Measurements from ENCODE around the gene KANSL1L.
A peak's percentile ranks its signal among the peaks of the same experiment; 100 is the strongest.
"Not testable (repeated sequence)": the region's sequence is repeated elsewhere in the genome, so short reads cannot be mapped to it uniquely, and the experiment has no call there.

The KANSL1L gene

GRCh38 chr2:210171309-210172218 is at the start of gene KANSL1L:
KANSL1L (minus strand) TSS chr2:210171409; CDS start chr2:210154582, 16,827 bp downstream.
- peak; percentile 82 to 98 (median 96) for DNase-seq

GRCh38 chr2:210215120-210215519 is 43.9 kb upstream of the KANSL1L start:
- DNase-seq: no peak

- DNase-seq: no peak
Measured at GRCh38 chr2:210210185-210210584, 39.0 kb upstream of the KANSL1L start.

GRCh38 chr2:210207929-210208328 is 36.7 kb upstream of the KANSL1L start:
- no peak for DNase-seq

GRCh38 chr2:210203558-210203957 is 32.3 kb upstream of the KANSL1L start:
- DNase-seq: no peak

- no peak for DNase-seq
Measured at GRCh38 chr2:210203147-210203546, 31.9 kb upstream of the KANSL1L start.

- DNase-seq: no peak
Measured at GRCh38 chr2:210199854-210200253, 28.6 kb upstream of the KANSL1L start.

- no peak for DNase-seq
Measured at GRCh38 chr2:210199186-210199765, 28.1 kb upstream of the KANSL1L start.

- no peak for DNase-seq
Measured at GRCh38 chr2:210198326-210198725, 27.1 kb upstream of the KANSL1L start.

GRCh38 chr2:210197720-210198119 is 26.5 kb upstream of the KANSL1L start:
- DNase-seq: no peak

- peak in 1 of 14 donors; percentile 24 for DNase-seq
Measured at GRCh38 chr2:210195101-210195852, 24.1 kb upstream of the KANSL1L start.

GRCh38 chr2:210190345-210190744 is 19.1 kb upstream of the KANSL1L start:
- DNase-seq: no peak

- DNase-seq: no peak
Measured at GRCh38 chr2:210189452-210190138, 18.4 kb upstream of the KANSL1L start.

- DNase-seq: no peak
Measured at GRCh38 chr2:210188755-210189154, 17.5 kb upstream of the KANSL1L start.

- no peak for DNase-seq
Measured at GRCh38 chr2:210188190-210188589, 17.0 kb upstream of the KANSL1L start.

- not testable (repeated sequence) for DNase-seq
Measured at GRCh38 chr2:210183936-210184335, 12.7 kb upstream of the KANSL1L start.

GRCh38 chr2:210181606-210182088 is 10.4 kb upstream of the KANSL1L start:
- DNase-seq: not testable (repeated sequence)

GRCh38 chr2:210181033-210181605 is 9.9 kb upstream of the KANSL1L start:
- DNase-seq: not testable (repeated sequence)

GRCh38 chr2:210180477-210180876 is 9.3 kb upstream of the KANSL1L start:
- DNase-seq: no peak

- no peak for DNase-seq
Measured at GRCh38 chr2:210179351-210179990, 8.3 kb upstream of the KANSL1L start.

- no peak for DNase-seq
Measured at GRCh38 chr2:210177769-210178168, 6.6 kb upstream of the KANSL1L start.
